ENCODE measurements around the gene FUT6.
"Not testable (repeated sequence)": the region's sequence is repeated elsewhere in the genome, so short reads cannot be mapped to it uniquely, and the experiment has no call there.

Gene FUT6, protein sequence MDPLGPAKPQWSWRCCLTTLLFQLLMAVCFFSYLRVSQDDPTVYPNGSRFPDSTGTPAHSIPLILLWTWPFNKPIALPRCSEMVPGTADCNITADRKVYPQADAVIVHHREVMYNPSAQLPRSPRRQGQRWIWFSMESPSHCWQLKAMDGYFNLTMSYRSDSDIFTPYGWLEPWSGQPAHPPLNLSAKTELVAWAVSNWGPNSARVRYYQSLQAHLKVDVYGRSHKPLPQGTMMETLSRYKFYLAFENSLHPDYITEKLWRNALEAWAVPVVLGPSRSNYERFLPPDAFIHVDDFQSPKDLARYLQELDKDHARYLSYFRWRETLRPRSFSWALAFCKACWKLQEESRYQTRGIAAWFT

GRCh38 chr19:5839065-5840017 is at the start of gene FUT6:
Gene FUT6 (minus strand): TSS chr19:5839702. CDS start chr19:5832567, 7,135 bp downstream.
- DNase-seq = no peak

GRCh38 chr19:5884065-5884811 is 44.7 kb upstream of the FUT6 start:
- DNase-seq = not testable (repeated sequence)

- not testable (repeated sequence) for DNase-seq
Observed at GRCh38 chr19:5883157-5883873, 43.8 kb upstream of the FUT6 start.

DNA sequence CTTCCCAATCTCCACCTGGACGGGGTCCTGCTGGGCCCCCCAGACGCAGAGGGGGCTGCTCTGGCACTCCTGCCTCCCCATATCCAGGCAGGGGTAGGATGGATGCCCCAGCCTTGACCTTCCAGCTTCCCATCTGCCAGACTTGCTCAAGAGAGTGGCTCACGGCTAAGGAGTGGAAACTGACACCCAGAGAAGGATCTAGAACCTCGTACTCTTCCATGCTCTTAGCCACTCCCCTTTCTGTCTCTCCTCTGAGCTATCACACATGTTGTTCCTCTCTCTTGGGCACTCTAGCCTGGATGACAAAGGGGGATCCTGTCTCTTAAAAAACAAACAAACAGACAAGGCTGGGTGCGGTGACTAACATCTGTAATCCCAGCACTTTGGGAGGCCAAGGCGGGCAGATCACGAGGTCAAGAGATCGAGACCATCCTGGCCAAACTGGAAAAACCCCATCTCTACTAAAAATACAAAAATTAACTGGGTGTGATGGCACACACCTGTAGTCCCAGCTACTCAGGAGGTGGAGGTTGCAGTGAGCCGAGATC is 43.0 kb upstream of the FUT6 start:
- no peak for DNase-seq

GRCh38 chr19:5881543-5882299 is 42.2 kb upstream of the FUT6 start:
- DNase-seq = no peak

GRCh38 chr19:5880604-5881078 is 41.1 kb upstream of the FUT6 start:
- DNase-seq = no peak

DNA sequence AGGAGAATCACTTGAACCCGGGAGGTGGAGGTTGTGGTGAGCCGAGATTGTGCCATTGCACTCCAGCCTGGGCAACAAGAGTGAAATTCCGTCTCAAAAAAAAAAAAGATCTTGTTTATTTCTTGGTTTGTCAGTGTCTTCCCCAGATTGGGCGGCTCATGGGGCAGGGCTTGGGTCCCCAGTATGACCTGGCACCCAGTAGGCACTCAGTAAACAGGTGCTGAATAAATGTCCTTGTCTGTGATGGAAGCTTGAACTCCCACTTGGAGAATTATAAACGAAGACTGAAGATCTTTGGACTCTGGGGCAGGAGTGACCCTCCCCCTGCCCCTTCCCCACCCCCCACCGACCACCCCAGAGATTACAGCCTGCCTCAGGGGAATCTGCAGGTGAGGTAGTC is 40.7 kb upstream of the FUT6 start:
- DNase-seq = no peak

GRCh38 chr19:5877882-5878281 is 38.4 kb upstream of the FUT6 start:
- no peak for DNase-seq

- no peak for DNase-seq
Observed at GRCh38 chr19:5877427-5877826, 37.9 kb upstream of the FUT6 start.

DNA sequence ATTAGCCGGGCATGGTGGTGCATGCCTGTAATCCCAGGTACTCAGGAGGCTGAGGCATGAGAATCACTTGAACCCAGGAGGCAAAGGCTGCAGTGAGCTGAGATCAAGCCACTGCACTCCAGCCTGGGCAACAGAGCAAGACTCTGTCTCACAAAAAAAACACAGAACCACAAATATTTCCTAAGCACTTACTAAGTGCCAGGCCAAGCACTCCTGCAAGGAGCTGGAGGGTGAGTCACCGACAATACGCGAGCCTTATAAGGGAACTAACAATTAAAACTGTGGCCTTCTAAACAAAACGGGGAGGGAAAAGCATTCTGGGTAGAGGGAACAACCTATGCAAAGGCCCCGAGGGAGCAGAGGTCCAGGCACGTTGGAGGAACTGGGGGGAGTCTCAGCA is 35.0 kb upstream of the FUT6 start:
- DNase-seq = not testable (repeated sequence)

DNA sequence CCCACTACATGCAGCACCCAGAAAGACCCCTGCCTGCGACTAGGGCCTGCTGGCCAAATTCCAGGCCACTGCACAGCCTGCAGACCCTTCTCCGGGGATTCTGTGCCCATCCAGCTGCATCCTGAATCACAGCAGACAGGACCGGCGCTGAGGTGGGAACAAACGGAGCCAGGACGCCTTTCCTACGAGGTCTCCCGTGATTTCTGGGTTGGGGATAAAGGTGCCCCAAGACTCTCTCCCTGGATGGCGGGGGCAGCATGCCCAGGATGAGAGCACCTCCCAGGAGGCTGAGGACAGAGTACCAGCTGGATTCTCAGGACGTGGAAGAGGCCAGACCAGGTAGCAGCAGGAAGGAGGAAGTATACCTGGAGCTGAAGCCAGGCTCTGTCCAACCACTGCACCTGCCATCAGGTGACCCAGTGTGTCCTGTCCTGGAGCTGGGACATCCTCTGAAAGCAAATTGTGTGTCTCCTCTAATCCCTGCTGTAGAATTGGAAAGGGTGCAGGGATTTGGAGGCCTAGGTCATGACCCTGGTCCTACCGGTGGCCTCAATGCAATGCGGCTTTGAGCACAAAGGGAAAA is 34.2 kb upstream of the FUT6 start:
- no peak for DNase-seq

DNA sequence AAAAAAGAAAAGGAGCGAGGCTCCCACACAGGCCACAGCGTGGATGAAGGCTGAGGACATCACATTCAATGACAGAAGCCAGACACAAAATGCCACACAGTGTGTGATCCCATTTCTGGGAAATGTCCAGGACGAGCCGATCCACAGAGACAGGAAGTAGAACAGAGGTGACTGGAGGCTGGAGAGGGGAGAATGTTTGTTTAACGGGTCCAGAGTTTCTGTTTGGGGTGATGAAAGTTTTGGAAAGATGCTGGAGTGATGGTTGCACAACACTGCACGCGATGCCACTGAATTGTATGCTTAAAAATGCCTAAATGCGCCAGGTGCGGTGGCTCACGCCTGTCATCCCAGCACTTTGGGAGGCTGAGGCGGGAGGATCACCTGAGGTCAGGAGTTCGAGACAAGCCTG is 31.5 kb upstream of the FUT6 start:
- DNase-seq = no peak

GRCh38 chr19:5867201-5868136 is 28.0 kb upstream of the FUT6 start:
- DNase-seq = no peak

DNA sequence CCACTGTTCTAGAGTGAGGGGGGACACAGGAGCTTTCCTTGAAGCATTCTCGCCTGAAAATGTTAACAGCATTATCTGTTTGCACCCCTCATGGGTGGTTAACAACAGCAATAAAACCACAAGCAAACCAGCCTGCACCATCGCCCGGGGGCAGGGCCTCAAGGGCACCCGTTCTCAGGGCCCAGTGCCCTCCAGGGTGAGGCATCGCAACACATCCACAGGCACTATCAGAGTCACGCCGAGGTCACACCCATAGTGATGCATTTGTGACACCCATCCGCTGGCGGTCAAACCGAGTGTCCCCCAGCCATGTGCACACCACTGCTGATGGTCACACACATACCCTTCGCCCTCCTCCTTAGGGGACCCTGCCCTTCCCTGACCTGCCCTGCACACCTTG is 26.3 kb upstream of the FUT6 start:
- no peak for DNase-seq

DNA sequence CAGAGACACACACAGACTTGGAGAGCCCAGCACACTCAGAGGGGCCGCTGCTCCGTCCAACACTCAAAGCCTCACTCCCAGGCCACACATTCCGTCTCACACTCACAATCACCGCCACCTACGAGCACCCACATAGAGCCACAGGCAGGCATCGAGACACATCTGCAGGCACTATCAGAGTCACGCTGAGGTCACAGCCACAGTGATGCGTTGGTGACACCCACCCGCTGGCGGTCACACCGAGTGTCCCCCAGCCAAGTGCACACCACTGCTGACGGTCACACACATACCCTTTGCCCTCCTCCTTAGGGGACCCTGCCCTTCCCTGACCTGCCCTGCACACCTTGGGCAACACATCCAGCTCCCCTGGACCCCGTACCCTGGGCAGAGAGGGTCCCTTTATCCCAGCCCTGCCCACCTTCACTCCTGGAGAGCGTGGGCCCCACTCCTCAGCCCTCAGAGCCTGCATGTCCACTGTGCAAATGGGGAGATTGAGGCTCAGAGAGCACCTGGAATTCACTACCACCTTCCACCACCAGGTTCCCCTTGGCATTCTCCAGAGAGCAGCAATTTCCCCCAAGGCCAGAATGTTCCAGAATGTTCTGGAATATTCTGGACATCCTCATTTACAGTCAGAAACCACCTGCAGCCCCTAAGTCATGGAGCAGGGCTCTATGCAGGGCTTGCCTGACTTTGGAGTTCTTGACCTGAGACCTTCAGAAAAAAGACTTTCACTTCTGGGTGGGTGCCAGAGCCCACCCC is 25.4 kb upstream of the FUT6 start:
- DNase-seq = no peak

DNA sequence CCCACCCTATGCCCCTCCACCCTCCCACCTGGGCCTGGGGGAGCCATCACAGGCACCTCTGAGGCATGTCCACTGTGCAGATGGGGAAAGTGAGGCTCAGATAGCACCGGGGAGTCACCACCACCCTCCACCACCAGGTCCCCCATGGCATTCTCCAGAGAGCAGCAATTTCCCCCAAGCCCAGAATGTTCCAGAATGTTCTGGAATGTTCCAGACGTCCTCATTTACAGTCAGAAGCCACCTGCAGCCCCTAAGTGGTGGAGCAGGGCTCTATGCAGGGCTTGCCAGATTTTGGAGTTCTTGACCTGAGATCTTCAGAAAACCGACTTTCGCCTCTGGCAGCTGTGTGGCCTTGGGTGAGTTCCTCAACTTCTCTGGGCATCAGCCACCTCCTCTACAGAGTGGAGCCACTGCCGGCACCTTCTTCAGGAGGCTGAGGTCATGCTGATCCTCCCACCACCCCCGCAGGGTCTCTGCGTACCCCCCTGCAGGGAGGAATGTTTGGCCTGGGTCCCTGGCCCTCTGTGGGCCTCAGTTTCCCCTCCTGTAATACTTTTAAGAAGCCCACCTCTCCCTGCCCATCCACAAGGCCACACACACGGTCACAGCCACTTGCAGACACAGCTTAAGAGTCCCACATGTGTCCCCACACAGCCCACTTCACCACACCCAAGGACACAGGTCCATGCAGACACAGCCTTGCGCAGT is 24.7 kb upstream of the FUT6 start:
- no peak for DNase-seq

GRCh38 chr19:5863030-5863665 is 23.6 kb upstream of the FUT6 start:
- DNase-seq = no peak
